Stomach (tissue), 4 donors: Measurements from ENCODE around the gene GNB1L.

Source experiments
- CTCF ChIP-seq, 7 experiments: fragments of 450-650 bp in 4 of 7; fragments of 200-600 bp in 3 of 7; sonication (generic) in 3 of 7; IDR thresholded peaks; one replicate each; pipeline ENCODE4 v1.5.1; 2016 to 2019; ENCODE audit warnings: antibody characterized with exemption in 7 of 7, control low read depth in 2 of 7, mild to moderate bottlenecking in 1 of 7
- EP300 ChIP-seq: sonication (generic); formaldehyde crosslinking; IDR thresholded peaks from one replicate; pipeline ENCODE4 v1.6.1; 2017; ENCODE audit warnings: antibody characterized with exemption
- POLR2A ChIP-seq, 4 donors: fragments of 450-650 bp; IDR thresholded peaks; one replicate each; pipeline ENCODE4 v1.6.1; 2016; ENCODE audit warnings: antibody characterized with exemption in 4 of 4, control low read depth in 2 of 4, mild to moderate bottlenecking in 1 of 4, moderate library complexity in 1 of 4

- TF ChIP-seq CTCF (IDR thresholded peaks at IDR 0.05) (no peak), EP300 (no peak), POLR2A (IDR thresholded peaks at IDR 0.05) (no peak)
These were observed 30.8 kb downstream of the GNB1L start for GRCh38 chr22:19823902-19824211.
